PFSK-1 (cell line): Measurements from ENCODE around the gene HMCN2.

Experiments used
- FOXP2 ChIP-seq: optimal IDR thresholded peaks from 2 replicates; pipeline ENCODE3; 2011; ENCODE audit warnings: borderline replicate concordance, control low read depth, inconsistent platforms; ENCODE audit not compliant: insufficient read depth; ENCODE audit errors: extremely low read length, extremely low read depth
- POLR2AphosphoS5 ChIP-seq: IDR thresholded peaks from 2 replicates; pipeline ENCODE4 v1.6.1; 2012; ENCODE audit warnings: low read depth, mild to moderate bottlenecking, control low read depth, low read length, moderate library complexity
- TF ChIP-seq, protein P1 (sequence below), 2 experiments: IDR thresholded peaks; 2 replicates each; pipeline versions ENCODE4 v1.6.1 to v1.8.0; 2011 to 2012; ENCODE audit warnings: low read depth in 2 of 2, low read length in 2 of 2, control low read depth in 1 of 2, inconsistent platforms in 1 of 2, mild to moderate bottlenecking in 1 of 2, moderate library complexity in 1 of 2; ENCODE audit not compliant: insufficient read depth in 1 of 2

- TF ChIP-seq FOXP2 (no peak), POLR2AphosphoS5 (no peak)
- TF ChIP-seq, protein P1, sequence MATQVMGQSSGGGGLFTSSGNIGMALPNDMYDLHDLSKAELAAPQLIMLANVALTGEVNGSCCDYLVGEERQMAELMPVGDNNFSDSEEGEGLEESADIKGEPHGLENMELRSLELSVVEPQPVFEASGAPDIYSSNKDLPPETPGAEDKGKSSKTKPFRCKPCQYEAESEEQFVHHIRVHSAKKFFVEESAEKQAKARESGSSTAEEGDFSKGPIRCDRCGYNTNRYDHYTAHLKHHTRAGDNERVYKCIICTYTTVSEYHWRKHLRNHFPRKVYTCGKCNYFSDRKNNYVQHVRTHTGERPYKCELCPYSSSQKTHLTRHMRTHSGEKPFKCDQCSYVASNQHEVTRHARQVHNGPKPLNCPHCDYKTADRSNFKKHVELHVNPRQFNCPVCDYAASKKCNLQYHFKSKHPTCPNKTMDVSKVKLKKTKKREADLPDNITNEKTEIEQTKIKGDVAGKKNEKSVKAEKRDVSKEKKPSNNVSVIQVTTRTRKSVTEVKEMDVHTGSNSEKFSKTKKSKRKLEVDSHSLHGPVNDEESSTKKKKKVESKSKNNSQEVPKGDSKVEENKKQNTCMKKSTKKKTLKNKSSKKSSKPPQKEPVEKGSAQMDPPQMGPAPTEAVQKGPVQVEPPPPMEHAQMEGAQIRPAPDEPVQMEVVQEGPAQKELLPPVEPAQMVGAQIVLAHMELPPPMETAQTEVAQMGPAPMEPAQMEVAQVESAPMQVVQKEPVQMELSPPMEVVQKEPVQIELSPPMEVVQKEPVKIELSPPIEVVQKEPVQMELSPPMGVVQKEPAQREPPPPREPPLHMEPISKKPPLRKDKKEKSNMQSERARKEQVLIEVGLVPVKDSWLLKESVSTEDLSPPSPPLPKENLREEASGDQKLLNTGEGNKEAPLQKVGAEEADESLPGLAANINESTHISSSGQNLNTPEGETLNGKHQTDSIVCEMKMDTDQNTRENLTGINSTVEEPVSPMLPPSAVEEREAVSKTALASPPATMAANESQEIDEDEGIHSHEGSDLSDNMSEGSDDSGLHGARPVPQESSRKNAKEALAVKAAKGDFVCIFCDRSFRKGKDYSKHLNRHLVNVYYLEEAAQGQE (IDR thresholded peaks at IDR 0.05; ENCODE audit: insufficient read depth in 1 of 2, low read depth in 2 of 2, low read length in 2 of 2), result no peak
These were observed 9.6 kb downstream of the HMCN2 start for GRCh38 chr9:130275156-130275555.
